Motor neuron (in vitro differentiated cells): ENCODE data around the gene RAD51B. TPM values are rescaled to one million over a fixed set of nuclear protein-coding genes. Genes with fewer than 3 reads are reported as not detected.

Source experiments
- ATAC-seq, 8 experiments: fragments of 200-7000 bp; cut with Tn5 transposase; replicated peaks in 6 of 8; 2 replicates each; pipeline ENCODE4 v1.8.0; 2021; ENCODE audit warnings: mild to moderate bottlenecking in 8 of 8, moderate library complexity in 8 of 8
- H3K27ac ChIP-seq, 2 donors: fragments of 250-450 bp; sonication (Bioruptor Pico); 2 replicates each; pipeline ENCODE4 v1.9.0; 2021; ENCODE audit warnings: antibody characterized with exemption in 2 of 2, mild to moderate bottlenecking in 2 of 2, moderate library complexity in 1 of 2
- H3K4me1 ChIP-seq, 2 donors: fragments of 250-450 bp; sonication (Bioruptor Pico); replicated peaks in 1 of 2; 2 replicates each; pipeline ENCODE4 v1.6.1; 2021; ENCODE audit warnings: antibody characterized with exemption in 2 of 2, mild to moderate bottlenecking in 2 of 2, moderate library complexity in 1 of 2
- H3K4me3 ChIP-seq, 5 donors: fragments of 250-450 bp; sonication (Bioruptor Pico); 2 replicates each; pipeline ENCODE4 v1.9.0; 2021; ENCODE audit warnings: antibody characterized with exemption in 5 of 5, mild to moderate bottlenecking in 5 of 5, moderate library complexity in 4 of 5
- WGBS, 10 experiments: fragments of 450-650 bp; shearing (Covaris generic); methylation state at CpG; one replicate each; pipeline ENCODE4 v1.0.0; 2022; 5-methylcytosine and 5-hydroxymethylcytosine counted together
- in situ Hi-C, 9 experiments: fragments of 400-800 bp; cut with MboI; loops; one replicate each; pipeline ENCODE4 v1.15.0; 2021; ENCODE audit warnings: low sequenced_read_pairs in 9 of 9, low pct_unique_long_range_greater_than_20kb in 2 of 9; ENCODE audit not compliant: unreplicated experiment in 9 of 9
- total RNA-seq, 8 experiments: library from RNA; unstranded; fragments of 300-600 nt; gene quantifications; 2 replicates each; pipeline versions ENCODE4 v1.2.3 to v1.2.4, GENCODE V29; 2022

The RAD51B gene
- total RNA-seq, 8 experiments from 2014 or later: 5.4 to 37.7 (median 11.0) TPM

- 69 to 100% (median 94%) methylated on average over 1 to 4 of the region's 4 CpGs; no CpG with 5 or more reads in 1 of the 10 experiments for WGBS, 10 experiments
- ATAC-seq: no peak
- no peak overlapping the region for H3K4me3 ChIP-seq
- H3K27ac ChIP-seq: no peak overlapping the region
- H3K4me1 ChIP-seq: peaks cover 12 to 30% of the 10 kb centered on the region in 2 donors
- in situ Hi-C loops: no loop called here
These were observed 787.1 kb downstream of the RAD51B start for GRCh38 chr14:68606644-68607043.

- H3K27ac ChIP-seq: peak overlapping the region in 1 of 2 donors; percentile 66
- ATAC-seq: peak in 6 of 8 experiments; percentile 22 to 90 (median 87)
- in situ Hi-C loops: no loop called here
These were observed 787.7 kb downstream of the RAD51B start for GRCh38 chr14:68607081-68607866.

DNA sequence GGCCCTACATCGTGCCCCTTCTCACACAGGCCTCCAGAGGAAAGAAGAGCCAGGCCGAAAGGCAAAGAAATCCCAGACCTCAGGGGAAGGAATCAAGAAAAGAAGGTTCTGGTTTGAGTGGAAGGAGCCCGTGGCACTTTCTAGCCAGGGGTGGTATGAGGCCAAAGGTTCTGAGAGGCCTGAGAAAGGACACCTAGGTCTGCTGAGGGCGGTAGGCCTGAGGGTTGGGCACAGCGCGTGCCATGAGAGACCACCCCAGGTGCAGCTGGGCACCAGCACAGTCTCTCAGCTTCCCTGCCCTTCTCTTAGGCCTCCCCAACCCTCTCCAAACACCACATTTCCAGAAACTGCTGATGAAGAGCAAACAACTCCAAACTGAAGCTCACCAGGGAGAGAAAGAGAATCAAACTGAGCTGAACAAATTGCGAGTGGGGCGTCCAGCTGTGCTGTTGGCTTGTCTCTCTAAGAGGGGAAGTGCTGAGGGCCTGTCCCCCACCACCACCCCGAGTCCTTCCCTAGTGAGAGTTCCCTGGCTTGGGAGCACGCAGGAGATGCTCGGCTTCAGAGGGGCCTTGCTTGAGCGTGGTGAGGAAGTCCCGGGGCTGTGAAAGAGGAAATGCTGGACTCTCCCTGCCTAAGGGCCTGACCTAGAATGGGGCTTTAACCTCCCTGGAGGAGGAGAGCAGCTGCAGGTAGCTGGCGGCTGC, 788.4 kb downstream of the RAD51B start:
- 67 to 100% (median 90%) methylated on average over 1 to 5 of the region's 14 CpGs; no CpG with 5 or more reads in 2 of the 10 experiments for WGBS, 10 experiments
- ATAC-seq: peak in 5 of 8 experiments; percentile 8 to 63 (median 26)
- no peak overlapping the region for H3K4me3 ChIP-seq
- in situ Hi-C loops: no loop called here
- peak overlapping the region in 1 of 2 donors; percentile 66 for H3K27ac ChIP-seq
- H3K4me1 ChIP-seq: peaks cover 12 to 35% of the 10 kb centered on the region in 2 donors

More at GRCh38 chr14:68607081-68607866, 787.7 kb downstream of the RAD51B start:
- WGBS, 10 experiments: 12 to 67% (median 40%) methylated on average over 3 to 11 of the region's 17 CpGs; no CpG with 5 or more reads in 2 of the 10 experiments
- no peak overlapping the region for H3K4me3 ChIP-seq
- H3K4me1 ChIP-seq: peaks cover 12 to 35% of the 10 kb centered on the region in 2 donors

DNA sequence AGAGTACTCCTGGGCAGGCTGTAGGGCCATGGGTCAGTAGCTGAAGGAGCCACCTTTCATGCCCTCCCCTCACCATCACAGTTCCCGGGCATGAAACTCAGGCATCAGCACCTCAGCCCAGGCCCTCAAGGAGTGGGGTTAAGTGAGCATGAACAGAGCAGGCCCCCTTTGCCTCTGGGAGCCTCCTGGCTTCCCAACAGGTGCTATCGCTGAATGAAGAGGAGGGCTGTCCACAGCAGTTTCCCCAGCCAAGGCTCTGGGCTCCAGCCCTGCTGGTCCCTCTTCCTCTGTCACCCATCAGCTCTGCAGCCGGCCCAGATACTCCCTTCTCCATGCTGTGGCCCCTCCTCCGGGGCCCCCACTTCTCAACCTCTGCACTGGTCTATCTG, 789.0 kb downstream of the RAD51B start:
- 50 to 94% (median 72%) methylated on average over 1 to 3 of the region's 4 CpGs; no CpG with 5 or more reads in 6 of the 10 experiments for WGBS, 10 experiments
- in situ Hi-C loops: no loop called here
- peaks cover 12 to 35% of the 10 kb centered on the region in 2 donors for H3K4me1 ChIP-seq
- no peak overlapping the region for H3K27ac ChIP-seq
- H3K4me3 ChIP-seq: no peak overlapping the region
- no peak for ATAC-seq

- no peak overlapping the region for H3K4me3 ChIP-seq
- 80 to 100% (median 100%) methylated on average over 1 to 2 of the region's 7 CpGs; no CpG with 5 or more reads in 4 of the 10 experiments for WGBS, 10 experiments
- peaks cover 12 to 31% of the 10 kb centered on the region in 2 donors for H3K4me1 ChIP-seq
- H3K27ac ChIP-seq: no peak overlapping the region
- ATAC-seq: no peak
- in situ Hi-C loops: no loop called here
These were observed 789.4 kb downstream of the RAD51B start for GRCh38 chr14:68609012-68609411.

DNA sequence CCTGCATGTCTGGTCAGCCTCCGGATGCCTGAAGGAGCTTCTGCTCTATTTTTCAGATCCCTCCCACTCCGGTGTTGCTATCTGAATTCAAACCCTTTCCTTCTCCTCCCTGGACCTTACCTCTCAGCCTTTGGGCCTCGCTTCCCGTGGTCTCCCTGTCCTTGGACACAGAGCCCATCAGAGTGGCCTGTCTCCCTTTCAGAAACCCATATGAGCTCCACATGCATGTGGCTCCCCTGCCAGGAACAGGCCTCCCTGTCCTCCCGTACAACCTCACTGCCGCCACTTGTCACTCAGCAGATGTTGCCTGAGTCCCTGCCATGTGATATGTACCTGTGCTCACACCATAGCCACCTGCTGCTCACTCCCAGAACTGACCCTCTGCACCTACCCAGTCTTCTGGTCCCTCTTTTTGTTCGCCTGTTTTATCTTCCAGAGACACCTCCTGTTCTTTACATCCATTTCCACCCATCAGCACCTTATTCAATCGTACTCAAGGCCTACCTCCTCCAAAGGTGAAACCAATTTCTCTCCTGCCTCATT, 790.7 kb downstream of the RAD51B start:
- no peak overlapping the region for H3K4me3 ChIP-seq
- in situ Hi-C loops: no loop called here
- no peak for ATAC-seq
- no peak overlapping the region for H3K27ac ChIP-seq
- H3K4me1 ChIP-seq: peaks cover 12 to 31% of the 10 kb centered on the region in 2 donors
- WGBS, 10 experiments: 71 to 100% (median 90%) methylated on average over 1 to 8 of the region's 8 CpGs; no CpG with 5 or more reads in 3 of the 10 experiments

DNA sequence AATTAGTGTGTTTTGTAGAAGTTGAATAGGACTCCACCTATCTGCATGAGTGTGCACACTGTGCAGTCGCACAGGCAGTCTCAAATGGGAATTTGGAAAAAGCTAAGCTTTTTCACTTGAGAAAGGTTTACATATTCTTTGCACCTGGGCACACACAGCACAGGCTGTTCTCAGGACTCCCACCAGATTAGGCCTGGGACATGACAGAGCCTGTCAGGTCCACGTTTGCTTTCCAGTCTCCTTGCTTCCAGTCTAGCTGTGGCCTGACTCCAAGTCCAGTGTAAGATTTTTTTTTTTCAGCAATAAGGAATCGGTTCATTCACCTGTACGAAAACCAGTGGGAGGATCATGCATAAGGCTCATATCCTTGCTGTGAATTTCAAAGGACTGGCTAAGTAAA, 792.0 kb downstream of the RAD51B start:
- 57 to 100% (median 74%) methylated on average over 1 to 3 of the region's 4 CpGs; no CpG with 5 or more reads in 3 of the 10 experiments for WGBS, 10 experiments
- no peak for ATAC-seq
- in situ Hi-C loops: no loop called here
- Histone ChIP-seq H3K27ac (no peak overlapping the region), H3K4me1 (peaks cover 12 to 24% of the 10 kb centered on the region in 2 donors), H3K4me3 (no peak overlapping the region)

- ATAC-seq: no peak
- in situ Hi-C loops: no loop called here
- H3K4me3 ChIP-seq: no peak overlapping the region
- 12 to 100% (median 75%) methylated on average over 1 to 4 of the region's 5 CpGs; no CpG with 5 or more reads in 5 of the 10 experiments for WGBS, 10 experiments
- no peak overlapping the region for H3K27ac ChIP-seq
- H3K4me1 ChIP-seq: peaks cover 9 to 19% of the 10 kb centered on the region in 2 donors
These were observed 792.5 kb downstream of the RAD51B start for GRCh38 chr14:68612049-68612448.

DNA sequence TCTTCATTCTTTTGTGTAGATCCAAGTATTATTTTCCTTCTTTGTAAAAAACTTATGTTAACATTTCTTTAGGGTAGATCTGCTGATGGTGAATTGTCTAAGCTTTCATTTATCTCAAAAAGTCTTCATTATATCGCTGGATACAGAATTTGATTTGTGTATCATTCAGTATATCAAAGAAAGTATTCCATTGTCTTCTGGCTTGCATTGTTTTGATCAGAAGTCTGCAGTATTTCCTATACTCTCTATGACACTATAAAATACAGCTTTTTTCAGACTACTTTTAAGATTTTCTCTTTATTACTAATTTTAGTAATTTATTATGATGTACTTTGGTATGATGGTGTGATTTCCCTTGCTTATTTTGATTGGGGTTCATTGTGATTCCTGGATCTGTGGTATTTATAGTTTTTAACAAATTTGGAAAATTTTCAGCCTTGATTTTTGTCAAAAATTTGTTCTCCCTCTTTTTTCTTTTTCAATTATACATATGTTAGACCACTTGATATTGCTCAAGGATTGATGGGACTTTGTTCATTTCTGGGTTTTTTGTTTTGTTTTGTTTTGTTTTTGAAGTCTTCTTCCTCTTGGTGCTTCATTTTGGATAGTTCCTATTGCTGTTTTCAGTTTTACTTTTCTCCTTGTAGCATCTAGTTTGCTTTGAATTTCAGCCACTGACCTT, 796.8 kb downstream of the RAD51B start:
- no peak for ATAC-seq
- 0 to 82% (median 64%) methylated on average over 1 of the region's 1 CpG; no CpG with 5 or more reads in 1 of the 10 experiments for WGBS, 10 experiments
- no peak overlapping the region for H3K4me3 ChIP-seq
- in situ Hi-C loops: no loop called here
- no peak overlapping the region for H3K27ac ChIP-seq
- peaks cover 0 to 8% of the 10 kb centered on the region in 2 donors for H3K4me1 ChIP-seq

GRCh38 chr14:68619790-68620574, 800.4 kb downstream of the RAD51B start:
- WGBS, 10 experiments: 32 to 100% (median 77%) methylated on average over 1 to 3 of the region's 4 CpGs; no CpG with 5 or more reads in 4 of the 10 experiments
- peaks cover 4 to 10% of the 10 kb centered on the region in 2 donors for H3K4me1 ChIP-seq
- in situ Hi-C loops: no loop called here
- H3K27ac ChIP-seq: no peak overlapping the region
- no peak overlapping the region for H3K4me3 ChIP-seq
- peak in 5 of 8 experiments; percentile 59 to 90 (median 85) for ATAC-seq

DNA sequence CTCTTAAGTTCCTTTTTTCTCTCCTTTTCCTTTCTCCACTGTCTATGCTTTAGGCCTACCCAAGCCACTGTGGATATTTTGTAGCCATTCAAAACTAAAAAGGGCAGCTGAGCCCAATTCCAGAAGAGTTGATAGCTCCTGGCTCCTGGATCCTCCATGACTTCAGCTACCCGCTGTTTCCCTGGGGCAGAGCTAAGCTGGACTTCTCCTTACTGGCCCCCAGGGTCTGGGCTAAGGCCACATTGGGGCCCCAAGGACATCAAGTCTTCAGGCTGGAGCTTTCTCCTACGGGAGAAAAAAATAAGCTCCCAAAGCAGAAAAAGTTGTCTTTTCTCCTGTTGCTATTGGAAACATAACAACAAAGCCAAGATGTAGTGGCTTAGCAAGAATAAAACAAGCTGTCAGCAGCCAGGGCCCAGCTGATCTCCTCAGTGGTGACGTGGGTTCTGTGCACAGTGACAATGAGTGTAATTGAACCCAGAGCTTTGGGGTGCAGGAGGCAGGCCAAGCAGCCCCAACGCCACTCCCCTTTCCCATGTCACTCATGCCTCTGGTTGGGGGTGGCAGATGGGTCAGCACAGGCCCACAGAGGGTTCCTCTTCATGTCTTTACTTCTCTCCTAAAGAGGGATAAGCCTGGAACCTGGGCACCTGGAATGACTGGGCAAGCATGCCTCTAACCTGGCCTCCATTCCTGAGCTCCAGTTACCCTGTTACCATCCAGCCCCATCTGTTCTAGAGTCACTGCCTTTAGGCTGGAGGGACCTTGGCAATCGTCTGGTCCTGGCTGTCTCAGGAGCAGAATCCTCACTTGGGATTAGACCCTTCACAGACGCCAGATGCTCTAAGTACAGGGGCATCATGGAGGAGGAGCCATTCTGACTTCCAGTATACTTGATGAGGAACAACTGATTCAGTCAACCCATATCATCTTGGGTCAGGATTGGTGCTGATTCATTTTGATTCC, 802.1 kb downstream of the RAD51B start:
- Histone ChIP-seq H3K27ac (no peak overlapping the region), H3K4me3 (no peak overlapping the region), H3K4me1 (peaks cover 7 to 12% of the 10 kb centered on the region in 2 donors)
- peak in 5 of 8 experiments; percentile 76 to 91 (median 83) for ATAC-seq
- in situ Hi-C loops: no loop called here
- WGBS, 10 experiments: 0 to 100% (median 53%) methylated on average over 1 to 6 of the region's 6 CpGs
